NCI-H2227 (cell line): ENCODE measurements around the gene PIGQ.

ENCODE experiments used
- DNase-seq: peaks from one replicate; lab custom pipeline; 2025; ENCODE audit not compliant: unreplicated experiment; lab: John Stamatoyannopoulos, UW

PIGQ gene

GRCh38 chr16:533391-534123 is 36.2 kb upstream of the PIGQ start:
- peak; percentile 30 for DNase-seq

- DNase-seq: no peak
Measured at GRCh38 chr16:534135-534534, 35.6 kb upstream of the PIGQ start.

- DNase-seq: no peak
Measured at GRCh38 chr16:534856-535445, 34.8 kb upstream of the PIGQ start.

- no peak for DNase-seq
Measured at GRCh38 chr16:535446-536405, 34.0 kb upstream of the PIGQ start.

GRCh38 chr16:536746-537145 is 33.0 kb upstream of the PIGQ start:
- DNase-seq: no peak

GRCh38 chr16:537415-538335 is 32.1 kb upstream of the PIGQ start:
- no peak for DNase-seq

- no peak for DNase-seq
Measured at GRCh38 chr16:539901-540530, 29.8 kb upstream of the PIGQ start.

GRCh38 chr16:540645-541340 is 29.0 kb upstream of the PIGQ start:
- no peak for DNase-seq

- DNase-seq: no peak
Measured at GRCh38 chr16:543301-544164, 26.2 kb upstream of the PIGQ start.

GRCh38 chr16:544517-544916 is 25.3 kb upstream of the PIGQ start:
- no peak for DNase-seq

GRCh38 chr16:546909-547770 is 22.6 kb upstream of the PIGQ start:
- DNase-seq: peak; percentile 33

- no peak for DNase-seq
Measured at GRCh38 chr16:548586-548985, 21.2 kb upstream of the PIGQ start.

- DNase-seq: no peak
Measured at GRCh38 chr16:549544-550263, 20.1 kb upstream of the PIGQ start.

- DNase-seq: no peak
Measured at GRCh38 chr16:551210-551609, 18.6 kb upstream of the PIGQ start.

GRCh38 chr16:552171-552570 is 17.6 kb upstream of the PIGQ start:
- no peak for DNase-seq

GRCh38 chr16:553601-554296 is 16.0 kb upstream of the PIGQ start:
- no peak for DNase-seq

- DNase-seq: no peak
Measured at GRCh38 chr16:554297-554621, 15.5 kb upstream of the PIGQ start.
